Smooth muscle cell (in vitro differentiated cells): ENCODE results near the gene NOTCH1. TPM values are rescaled to one million over a fixed set of nuclear protein-coding genes. Genes with fewer than 3 reads are reported as not detected.

ENCODE experiments used
- DNase-seq: peaks from one replicate; lab custom pipeline; 2025; ENCODE audit not compliant: unreplicated experiment; lab: John Stamatoyannopoulos, UW
- H2AFZ ChIP-seq: fragments of 200-600 bp; sonication (generic); 2 replicates; pipeline ENCODE4 v1.6.0; 2016; ENCODE audit warnings: antibody characterized with exemption, low read depth, mild to moderate bottlenecking
- H3F3A ChIP-seq: fragments of 200-600 bp; sonication (generic); 2 replicates; pipeline ENCODE4 v1.6.0; 2017; ENCODE audit warnings: antibody characterized with exemption, low read depth
- H3K27ac ChIP-seq: fragments of 200-600 bp; sonication (generic); 2 replicates; pipeline ENCODE4 v1.5.1; 2016; ENCODE audit warnings: low read depth, mild to moderate bottlenecking
- H3K27me3 ChIP-seq: fragments of 200-600 bp; sonication (generic); 2 replicates; pipeline ENCODE4 v1.6.1; 2016; ENCODE audit warnings: low read depth, mild to moderate bottlenecking
- H3K36me3 ChIP-seq: fragments of 200-600 bp; sonication (generic); 2 replicates; pipeline ENCODE4 v1.5.1; 2016; ENCODE audit warnings: low read depth
- H3K4me1 ChIP-seq: fragments of 200-600 bp; sonication (generic); 2 replicates; pipeline ENCODE4 v1.5.1; 2016; ENCODE audit warnings: low read depth
- H3K4me2 ChIP-seq: fragments of 200-600 bp; sonication (generic); 2 replicates; pipeline ENCODE4 v1.6.0; 2016; ENCODE audit warnings: mild to moderate bottlenecking
- H3K4me3 ChIP-seq: fragments of 200-600 bp; sonication (generic); 2 replicates; pipeline ENCODE4 v1.5.1; 2016; ENCODE audit warnings: mild to moderate bottlenecking
- H3K79me2 ChIP-seq: fragments of 200-600 bp; sonication (generic); 2 replicates; pipeline ENCODE4 v1.6.0; 2016; ENCODE audit warnings: low read depth, mild to moderate bottlenecking
- H3K9ac ChIP-seq: fragments of 200-600 bp; sonication (generic); 2 replicates; pipeline ENCODE4 v1.6.0; 2016; ENCODE audit warnings: low read depth
- H3K9me3 ChIP-seq: fragments of 200-600 bp; sonication (generic); replicated peaks from 2 replicates; pipeline ENCODE4 v1.5.1; 2016; ENCODE audit warnings: low read depth
- H4K20me1 ChIP-seq: fragments of 200-600 bp; sonication (generic); 2 replicates; pipeline ENCODE4 v1.6.0; 2016; ENCODE audit warnings: low read depth
- CTCF ChIP-seq: fragments of 200-600 bp; sonication (generic); IDR thresholded peaks from 2 replicates; pipeline ENCODE4 v1.5.1; 2017; ENCODE audit warnings: borderline replicate concordance, mild to moderate bottlenecking, antibody characterized with exemption; ENCODE audit not compliant: insufficient read depth, poor library complexity, severe bottlenecking
- WGBS: methylation state at CpG from one replicate; pipeline ENCODE4 v1.1.7; 2016; ENCODE audit warnings: low lambda C conversion rate; 5-methylcytosine and 5-hydroxymethylcytosine counted together
- polyA plus RNA-seq: library from polyadenylated mRNA; unstranded; fragments of >200 nt; fragmentation: Nextera tagmentation; extraction: Ambion mirVana; gene quantifications from 2 replicates; pipeline ENCODE4 v1.2.1, GENCODE V29; 2016
- total RNA-seq: library from RNA; depleted of rRNA; stranded (reverse); fragments of >200 nt; gene quantifications from 2 replicates; pipeline ENCODE4 v1.2.3, GENCODE V29; 2014

Gene NOTCH1
- total and polyA plus RNA-seq, 2 experiments from 2014 or later = 7.2 to 13.2 TPM

DNA sequence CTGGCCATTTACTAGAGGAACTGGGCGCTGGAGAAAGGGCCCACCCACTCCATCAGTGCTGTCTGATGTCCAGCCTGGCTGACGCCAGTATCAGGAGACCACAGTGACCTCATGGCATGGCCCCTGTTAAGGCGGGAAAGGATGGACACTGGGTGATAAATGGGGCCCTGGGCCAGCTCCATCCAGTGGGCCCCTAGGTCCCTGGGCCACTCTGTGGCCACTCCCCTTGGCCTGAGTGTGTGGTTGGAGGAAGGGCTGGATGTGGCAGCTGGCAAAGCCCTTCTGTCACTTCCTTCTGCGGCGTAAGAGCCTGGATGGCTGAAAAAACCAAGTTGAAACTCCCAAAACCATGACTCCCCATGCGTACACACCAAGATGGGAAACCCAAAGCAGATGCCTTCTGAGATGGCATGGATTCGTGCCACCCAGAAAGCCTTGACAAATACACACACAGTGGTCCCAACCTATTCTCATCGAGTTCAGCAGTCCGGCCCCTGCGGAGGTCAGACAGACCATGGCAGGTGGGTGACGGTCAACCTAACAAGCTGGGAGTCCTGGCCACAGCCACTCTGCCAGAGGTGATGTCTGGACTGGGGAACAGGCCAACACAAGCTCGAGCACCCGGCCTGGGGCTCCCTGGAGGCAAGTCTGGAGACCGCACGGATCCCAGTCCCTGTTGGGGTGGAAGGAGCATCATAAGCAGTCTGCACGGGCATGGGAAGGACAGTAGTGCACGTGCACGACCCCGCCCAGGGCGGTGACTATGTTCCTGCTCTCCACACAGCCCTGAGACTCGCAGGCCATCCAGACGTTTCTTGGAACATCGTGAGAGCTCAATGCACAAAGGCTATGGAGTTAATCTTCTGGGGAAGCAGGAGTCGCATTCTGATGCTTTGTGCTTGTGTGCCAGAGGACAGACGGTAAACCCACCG lies 45.2 kb upstream of the NOTCH1 start:
- TF ChIP-seq CTCF = no peak
- 91% methylated on average over 26 of the region's 26 CpGs for WGBS
- Histone ChIP-seq H4K20me1 (no peaks in the 10 kb centered on the region), H3K79me2 (no peaks in the 10 kb centered on the region), H3K4me3 (no peak overlapping the region), H3F3A (peaks cover 3% of the 10 kb centered on the region), H3K9ac (no peak overlapping the region), H3K4me1 (peaks cover 20% of the 10 kb centered on the region), H2AFZ (no peak overlapping the region), H3K27me3 (no peaks in the 10 kb centered on the region), H3K4me2 (no peak overlapping the region), H3K36me3 (no peaks in the 10 kb centered on the region), H3K27ac (no peak overlapping the region), H3K9me3 (no peaks in the 10 kb centered on the region)
- DNase-seq = no peak

DNA sequence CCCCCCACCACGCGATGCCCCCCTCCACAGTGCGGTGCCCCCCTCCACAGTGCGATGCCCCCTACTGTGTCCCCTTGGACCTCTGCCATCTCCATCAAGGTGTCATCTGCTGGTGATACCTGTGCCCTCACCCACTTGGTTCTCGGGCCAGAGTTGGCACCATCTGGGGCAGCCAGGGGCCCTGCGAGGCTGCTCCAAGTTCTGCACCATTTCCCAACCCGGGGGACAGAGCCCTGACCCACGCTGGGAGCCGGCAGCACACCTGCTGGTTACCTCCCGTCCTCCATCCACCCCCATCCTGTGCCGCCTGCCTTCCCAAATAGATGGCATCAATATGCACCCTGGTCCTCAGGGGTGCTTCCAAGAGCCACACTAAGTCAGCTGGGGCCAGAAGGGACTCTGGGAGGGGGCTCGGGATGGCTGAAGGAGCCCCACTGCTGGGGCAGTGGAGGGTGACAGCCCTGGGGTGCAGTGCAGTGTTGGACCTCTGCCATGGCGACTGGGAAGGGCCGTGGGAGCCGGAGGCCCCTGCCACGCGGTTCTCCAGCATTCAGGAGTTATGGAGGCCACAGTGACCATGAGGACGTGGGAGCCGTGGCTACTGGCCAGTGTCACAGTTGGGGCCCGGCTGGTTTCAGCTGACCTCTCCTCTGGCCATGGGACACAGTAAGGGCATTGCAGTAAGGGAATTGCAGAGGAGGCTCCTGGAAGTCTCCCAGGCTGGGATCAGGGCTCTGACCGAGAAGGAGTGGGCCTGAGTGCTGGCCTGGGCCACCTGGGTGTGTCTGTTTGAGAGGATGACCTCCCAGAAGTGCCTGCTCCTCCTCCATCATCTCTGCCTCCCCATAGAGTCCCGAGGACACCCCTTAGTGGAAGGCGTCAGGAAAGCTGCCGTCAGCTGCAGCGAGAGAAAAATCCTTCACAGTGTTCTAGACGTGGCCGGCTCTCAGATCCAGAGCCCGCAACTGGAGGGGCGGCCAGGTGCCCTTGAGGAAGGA lies 44.2 kb upstream of the NOTCH1 start:
- WGBS = 93% methylated on average over 28 of the region's 29 CpGs
- no peak overlapping the region for H3K4me2 ChIP-seq
- TF ChIP-seq CTCF = no peak
- H3K9me3 ChIP-seq = no peaks in the 10 kb centered on the region
- no peaks in the 10 kb centered on the region for H3K27me3 ChIP-seq
- H3K4me3 ChIP-seq = no peak overlapping the region
- no peaks in the 10 kb centered on the region for H3K36me3 ChIP-seq
- H3K79me2 ChIP-seq = no peaks in the 10 kb centered on the region
- no peak overlapping the region for H2AFZ ChIP-seq
- H3K9ac ChIP-seq = no peak overlapping the region
- DNase-seq = no peak
- no peak overlapping the region for H3K27ac ChIP-seq
- peaks cover 20% of the 10 kb centered on the region for H3K4me1 ChIP-seq
- H3F3A ChIP-seq = peaks cover 3% of the 10 kb centered on the region
- H4K20me1 ChIP-seq = no peaks in the 10 kb centered on the region

- DNase-seq = no peak
- no peaks in the 10 kb centered on the region for H3K36me3 ChIP-seq
- no peak for TF ChIP-seq CTCF
- H3F3A ChIP-seq = peaks cover 3% of the 10 kb centered on the region
- peak overlapping the region; percentile 48 for H2AFZ ChIP-seq
- H3K9ac ChIP-seq = no peak overlapping the region
- H3K4me1 ChIP-seq = peaks cover 20% of the 10 kb centered on the region
- H3K4me3 ChIP-seq = no peak overlapping the region
- H3K79me2 ChIP-seq = no peaks in the 10 kb centered on the region
- H3K27ac ChIP-seq = no peak overlapping the region
- WGBS = 50% methylated on average over 21 of the region's 21 CpGs
- H3K27me3 ChIP-seq = no peaks in the 10 kb centered on the region
- H4K20me1 ChIP-seq = no peaks in the 10 kb centered on the region
- H3K9me3 ChIP-seq = no peaks in the 10 kb centered on the region
- H3K4me2 ChIP-seq = peak overlapping the region; percentile 76
These were observed 43.0 kb upstream of the NOTCH1 start for GRCh38 chr9:136588663-136589464.
